Stimulated activated CD4-positive, alpha-beta T cell treated with anti-CD3 and anti-CD28 coated beads, Interleukin-15, amount 100 ng/mL, for 1 hour (primary cell): ENCODE measurements around the gene TMEM169.
"Not testable (repeated sequence)": the region's sequence is repeated elsewhere in the genome, so short reads cannot be mapped to it uniquely, and the experiment has no call there.

Source experiments
- DNase-seq, 2 donors: peaks; one replicate each; pipeline ENCODE4 v3.0.0-alpha.2; 2020; ENCODE audit warnings: low read depth in 1 of 2, low spot score in 1 of 2

The TMEM169 gene

GRCh38 chr2:216071111-216071851, 10.4 kb upstream of the TMEM169 start:
- no peak for DNase-seq

DNA sequence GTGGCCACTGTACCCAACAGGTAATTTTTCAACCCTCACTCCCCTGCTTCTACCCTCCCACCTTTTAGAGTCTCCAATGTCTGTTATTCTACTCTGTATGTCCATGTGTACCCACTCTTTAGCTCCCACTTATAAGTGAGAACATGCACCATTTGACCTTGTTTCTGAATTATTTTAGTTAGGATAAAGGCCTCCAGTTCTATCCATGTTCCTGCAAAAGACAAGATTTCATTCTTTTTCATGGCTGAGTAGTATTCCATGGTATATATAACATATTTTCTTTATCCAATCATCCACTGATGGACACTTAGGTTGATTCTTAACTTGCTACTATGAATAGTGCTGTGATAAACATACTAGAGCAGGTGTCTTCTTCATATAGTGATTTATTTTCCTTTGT, 9.2 kb upstream of the TMEM169 start:
- no peak for DNase-seq

DNA sequence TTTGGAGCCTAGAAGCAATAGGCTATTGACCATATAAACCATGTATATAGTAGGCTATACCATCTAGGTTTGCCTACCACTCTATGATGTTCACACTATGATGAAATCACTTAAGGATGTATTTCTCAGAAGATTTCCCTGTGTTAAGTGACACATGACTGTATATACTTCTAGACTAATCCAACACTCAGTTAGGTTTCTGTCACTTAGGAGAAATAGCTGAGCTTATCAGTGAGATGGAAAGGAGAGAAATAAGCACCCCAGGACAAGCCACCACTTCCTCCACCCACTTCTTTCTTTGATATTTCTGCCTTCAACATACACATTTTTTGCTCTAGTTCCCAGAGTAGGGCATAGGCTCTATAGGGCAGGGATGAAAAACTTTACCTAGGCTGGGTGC, 7.9 kb upstream of the TMEM169 start:
- no peak for DNase-seq

- DNase-seq = no peak
These were observed 7.3 kb upstream of the TMEM169 start for GRCh38 chr2:216074380-216074779.

DNA sequence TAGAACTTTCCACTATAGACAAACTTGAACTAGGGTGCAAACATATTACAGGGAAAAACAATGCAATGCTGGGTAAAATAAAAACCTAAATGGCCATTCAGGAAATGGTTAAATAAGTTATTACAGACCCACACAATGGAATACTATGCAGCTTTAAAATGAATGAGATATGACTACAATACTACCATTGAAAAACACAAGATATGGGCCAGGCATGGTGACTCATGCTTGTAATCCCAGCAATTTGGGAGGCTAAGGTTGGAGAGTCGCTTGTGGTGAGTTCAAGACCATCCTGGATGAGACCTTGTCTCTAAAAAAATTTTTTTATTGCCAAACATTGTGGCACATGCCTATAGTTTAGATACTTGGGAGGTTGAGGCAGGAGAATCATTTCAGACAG, 6.9 kb upstream of the TMEM169 start:
- no peak for DNase-seq

DNA sequence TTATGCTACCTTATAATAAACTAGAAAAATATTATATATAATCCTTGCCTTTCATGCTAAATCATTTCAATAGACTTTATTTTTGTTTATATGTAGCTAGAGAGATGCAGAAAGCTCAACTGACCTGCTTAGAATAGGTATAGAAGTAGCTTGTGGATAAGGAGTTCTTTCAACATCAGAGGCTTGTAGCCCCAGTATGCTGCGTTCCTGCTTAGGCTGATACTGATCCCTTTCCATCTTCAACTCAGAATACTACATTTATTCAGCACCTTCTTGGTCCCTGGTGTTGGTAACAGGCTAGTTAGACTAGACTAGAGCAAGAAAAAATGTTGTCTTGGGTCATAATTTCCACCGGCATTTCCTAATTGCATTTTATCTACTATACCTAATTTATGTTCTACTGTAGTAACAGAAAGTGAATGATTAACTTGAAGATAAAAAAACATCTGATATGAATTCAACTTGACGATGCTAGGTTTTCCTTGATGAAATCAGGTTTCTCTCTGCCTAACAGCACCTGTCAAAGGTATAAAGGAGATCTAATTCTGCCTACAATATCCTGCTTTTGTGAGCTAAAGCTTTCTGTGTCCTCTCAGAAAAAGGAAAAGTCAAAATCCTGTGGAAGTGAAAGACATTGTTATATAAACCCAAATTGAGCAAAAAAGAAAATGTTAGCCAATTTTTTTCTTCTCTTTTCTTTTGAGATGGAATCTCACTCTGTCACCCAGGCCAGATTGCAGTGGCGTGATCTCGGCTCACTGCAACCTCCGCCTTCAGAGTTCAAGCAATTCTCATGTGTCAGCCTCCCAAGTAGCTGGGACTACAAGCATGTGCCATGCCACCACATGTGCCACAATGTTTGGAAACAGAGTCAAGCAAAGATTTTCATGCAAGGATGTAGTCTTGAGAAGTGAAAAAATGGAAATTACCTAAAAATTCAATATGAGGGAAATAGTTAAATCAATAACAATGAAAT, 5.9 kb upstream of the TMEM169 start:
- no peak for DNase-seq

DNA sequence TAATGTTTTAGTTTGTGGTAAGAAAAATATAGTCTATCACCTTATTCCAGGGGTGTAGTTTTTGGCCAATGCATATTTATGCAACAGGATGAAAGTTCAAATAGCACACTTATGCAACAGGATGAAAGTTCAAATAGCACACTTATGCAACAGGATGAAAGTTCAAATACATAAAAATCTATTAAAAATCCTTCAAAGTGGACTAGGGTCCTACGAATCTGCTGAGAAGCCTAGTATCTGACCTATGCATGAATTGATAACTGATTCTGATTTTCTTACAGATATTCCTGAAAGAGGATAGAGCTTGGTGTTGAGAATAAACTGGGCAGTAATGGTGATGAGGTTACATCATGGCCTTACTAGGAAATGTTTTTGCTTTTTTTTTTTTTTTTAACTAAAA, 2.9 kb upstream of the TMEM169 start:
- no peak for DNase-seq

DNA sequence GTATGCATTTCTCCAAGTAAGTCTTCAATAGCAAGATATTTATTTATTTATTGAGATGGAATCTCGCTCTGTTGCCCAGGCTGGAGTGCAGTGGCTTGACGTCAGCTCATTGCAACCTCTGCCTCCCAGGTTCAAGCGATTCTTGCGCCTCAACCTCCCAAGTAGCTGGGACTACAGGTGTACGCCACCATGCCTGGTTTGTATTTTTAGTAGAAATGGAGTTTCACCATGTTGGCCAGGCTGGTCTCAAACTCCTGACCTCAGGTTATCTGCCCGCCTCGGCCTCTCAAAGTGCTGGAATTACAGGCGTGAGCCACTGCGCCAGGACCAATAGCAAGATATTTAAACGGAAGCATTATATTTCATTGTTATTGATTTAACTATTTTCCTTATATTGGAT, 1.7 kb upstream of the TMEM169 start:
- DNase-seq = not testable (repeated sequence)

DNA sequence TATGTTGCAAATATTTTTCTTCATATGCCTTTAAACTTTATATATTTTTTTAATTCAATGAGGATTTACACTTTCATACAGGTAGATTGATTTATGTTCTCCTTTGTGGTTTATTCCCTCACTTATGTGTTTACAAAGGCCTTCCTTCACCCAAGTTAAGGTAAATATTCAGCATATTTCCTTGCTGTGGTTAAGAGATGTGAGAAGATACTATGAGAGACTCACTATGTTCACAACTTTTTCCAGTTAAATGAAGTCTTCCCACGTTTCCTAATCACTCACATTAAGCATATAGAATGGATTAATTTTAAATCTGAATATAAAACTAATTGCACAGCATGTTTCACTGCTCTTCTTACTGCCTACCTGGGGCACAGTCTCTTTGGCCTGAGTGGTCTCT, 707 bp upstream of the TMEM169 start:
- no peak for DNase-seq

DNA sequence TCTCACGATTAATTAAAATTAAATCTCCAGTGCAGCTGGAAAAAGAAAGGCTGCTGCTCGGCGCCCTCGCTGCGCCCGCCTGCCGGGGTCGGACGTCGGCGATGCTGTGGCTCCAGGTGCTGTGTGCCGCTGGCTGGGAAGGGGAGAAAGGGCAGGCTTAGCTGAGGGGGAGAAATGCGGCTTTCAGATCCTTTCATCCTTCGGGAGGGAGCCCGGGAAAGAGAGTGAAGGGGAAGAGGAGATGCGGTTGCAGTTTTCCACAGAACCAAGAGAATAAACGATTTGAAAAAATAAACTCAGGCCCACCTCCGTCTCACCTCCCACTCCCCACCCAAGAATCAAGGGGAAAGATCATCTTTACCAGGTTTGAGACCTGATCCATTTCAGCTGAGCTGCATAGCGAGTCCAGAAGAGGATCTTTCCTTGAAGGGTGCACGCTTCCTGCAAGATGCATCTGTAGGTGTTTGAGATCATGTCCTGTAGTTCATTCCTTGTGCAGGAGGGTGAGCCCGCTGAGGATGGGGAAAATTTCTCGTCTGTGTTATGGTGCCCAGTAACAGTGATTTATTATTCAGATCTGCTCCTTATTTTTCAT, 495 bp downstream of the TMEM169 start:
- no peak for DNase-seq

GRCh38 chr2:216082805-216083204, 1.1 kb downstream of the TMEM169 start:
- no peak for DNase-seq

DNA sequence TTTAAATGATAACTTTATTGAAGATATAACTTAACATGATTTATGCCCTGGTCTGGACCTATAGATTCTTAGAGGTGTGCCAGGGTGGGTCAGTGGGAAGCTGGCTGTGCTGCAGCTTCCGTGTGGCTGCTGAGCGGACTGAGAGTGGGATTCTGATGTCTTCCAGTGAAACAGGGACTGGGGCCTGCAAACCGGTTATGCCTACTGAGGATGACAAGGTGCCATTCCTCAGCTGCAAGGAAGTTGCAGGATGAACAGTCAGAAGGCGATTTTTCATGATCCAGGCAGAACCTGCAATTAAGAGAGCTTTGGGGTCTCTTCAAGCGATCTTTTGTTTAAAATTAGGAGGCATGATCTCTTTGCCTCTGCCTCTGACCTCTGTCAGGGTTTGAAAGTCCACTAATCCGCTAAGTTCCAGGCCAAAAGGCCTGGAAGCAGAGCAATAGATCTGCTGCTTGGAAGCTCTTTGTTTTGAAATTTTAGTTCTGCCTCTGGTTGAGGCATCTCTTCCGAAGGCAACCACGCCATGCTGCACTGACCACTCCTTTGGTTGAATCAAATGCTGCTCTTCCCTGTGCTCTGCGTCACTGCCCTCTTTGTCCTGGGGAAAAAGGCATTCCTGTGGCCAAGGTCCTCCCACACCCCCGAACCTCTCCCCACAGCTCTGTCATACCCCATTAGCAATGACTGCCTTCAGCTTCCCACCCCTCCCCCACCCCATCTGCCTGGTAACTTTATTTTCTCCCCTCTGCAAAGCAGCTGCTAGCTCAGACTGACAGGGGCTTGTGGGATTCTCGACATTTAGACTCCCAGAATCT, 2.0 kb downstream of the TMEM169 start:
- no peak for DNase-seq

DNA sequence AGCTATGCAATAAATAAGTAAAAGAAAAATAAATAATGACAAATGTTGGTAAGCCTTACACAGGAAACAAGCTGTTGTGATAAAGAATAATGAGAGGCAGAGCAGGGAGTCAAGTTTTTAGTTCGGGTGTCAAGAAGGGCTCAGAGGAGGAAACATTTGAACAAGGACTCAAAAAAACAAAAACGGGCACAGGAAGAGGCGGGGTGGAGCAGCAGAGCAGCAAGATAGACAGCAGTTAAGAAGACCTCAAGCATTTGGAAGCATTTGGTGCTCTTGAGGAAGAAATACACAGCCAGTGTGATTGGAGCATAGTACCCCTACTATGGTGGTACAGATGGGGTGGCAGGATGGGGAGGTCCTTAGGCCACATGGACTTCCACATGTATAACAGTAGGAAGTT, 2.8 kb downstream of the TMEM169 start:
- no peak for DNase-seq

DNA sequence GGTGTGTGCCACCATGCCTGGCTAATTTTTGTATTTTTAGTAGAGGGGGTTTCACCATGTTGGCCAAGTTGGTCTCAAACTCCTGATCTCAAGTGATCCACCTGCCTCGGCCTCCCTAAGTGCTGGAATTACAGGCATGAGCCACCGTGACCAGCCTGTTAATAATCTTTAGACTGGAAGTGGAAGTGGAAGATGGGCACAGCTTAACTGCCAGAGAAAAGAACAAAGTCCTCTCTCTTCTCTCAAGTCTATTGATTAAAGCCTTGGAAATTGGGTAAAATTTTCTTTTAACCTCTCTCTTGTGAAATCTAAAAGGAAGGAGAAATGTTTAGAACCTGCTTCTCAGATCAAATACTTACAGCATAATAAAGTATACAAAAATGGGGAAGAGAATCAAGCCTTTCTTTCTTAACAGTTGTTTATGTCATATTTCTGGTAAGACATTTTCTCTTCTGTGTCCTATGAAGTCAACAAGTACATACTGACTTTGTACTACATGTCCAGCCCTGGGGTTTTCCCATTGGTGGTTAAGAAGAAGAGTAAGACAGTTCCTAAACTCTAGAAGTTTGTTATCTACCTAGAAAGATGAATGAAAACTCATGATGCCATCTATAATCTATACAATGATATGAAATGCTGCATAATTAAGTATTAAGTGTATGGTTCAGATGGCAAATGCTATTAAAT, 4.6 kb downstream of the TMEM169 start:
- no peak for DNase-seq

GRCh38 chr2:216090369-216090786, 8.7 kb downstream of the TMEM169 start:
- DNase-seq = no peak

DNA sequence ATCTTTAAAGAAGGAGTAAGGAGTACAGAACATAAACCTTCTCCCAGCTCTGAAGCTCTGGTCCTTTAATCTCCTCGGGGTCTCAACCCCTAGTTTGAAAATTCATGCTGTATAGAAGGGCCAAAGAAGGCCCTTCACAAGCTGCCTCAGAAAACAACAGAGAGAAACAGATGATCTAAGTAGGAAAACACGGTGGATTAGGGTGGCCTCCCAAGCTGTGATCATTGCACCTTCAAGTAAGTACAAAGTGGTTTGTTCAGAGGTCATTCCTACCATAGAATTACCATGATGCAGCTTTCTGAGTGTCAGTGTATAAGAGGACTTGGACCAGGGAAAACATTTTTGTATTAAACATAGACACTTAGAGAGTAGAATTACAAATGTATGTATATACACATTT, 10.9 kb downstream of the TMEM169 start:
- DNase-seq = no peak

- no peak for DNase-seq
These were observed 13.0 kb downstream of the TMEM169 start for GRCh38 chr2:216094701-216095100.

DNA sequence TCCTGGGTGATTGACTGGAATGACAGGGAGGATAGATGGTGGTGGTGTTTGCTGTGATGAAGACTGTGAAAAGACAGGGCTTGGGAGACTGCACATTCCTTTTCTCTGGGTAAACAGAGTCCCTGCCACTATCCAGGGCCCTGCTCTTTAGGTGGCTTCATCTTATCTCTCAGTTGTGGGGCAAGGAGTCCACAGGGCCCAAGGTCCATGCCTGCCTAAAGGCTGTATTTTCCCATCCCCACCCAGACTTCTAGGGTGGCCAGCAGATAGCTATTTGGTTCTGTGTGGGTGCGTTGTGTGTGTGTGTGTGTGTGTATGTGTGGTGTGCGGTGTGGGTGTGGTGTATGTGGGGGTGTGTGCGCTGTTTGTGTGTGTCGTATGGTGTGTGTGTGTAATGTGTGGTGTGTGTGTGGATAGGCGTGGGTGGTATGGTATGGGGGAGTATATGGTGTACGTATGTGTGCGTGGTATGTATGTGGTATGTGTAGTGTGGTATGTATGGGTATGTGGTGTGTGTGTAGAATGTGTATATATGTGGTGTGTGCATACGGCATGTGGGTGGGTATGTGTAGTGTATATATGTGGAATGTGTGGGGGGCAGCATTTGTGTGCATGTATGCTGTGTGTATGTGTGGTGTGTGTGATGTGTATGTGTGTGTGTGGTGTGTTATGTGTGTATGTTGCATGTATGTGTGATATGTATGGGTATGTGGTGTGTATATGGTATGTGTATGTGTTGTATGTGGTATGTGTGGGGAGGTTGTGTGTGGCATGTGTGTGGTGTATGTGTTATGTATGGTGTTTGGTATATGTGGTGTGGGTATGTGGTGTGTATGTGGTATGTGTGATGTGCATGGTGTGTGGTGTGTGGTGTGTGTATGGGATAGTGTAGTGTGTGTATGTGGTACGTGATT, 17.0 kb downstream of the TMEM169 start:
- DNase-seq = no peak

GRCh38 chr2:216101109-216101508, 19.4 kb downstream of the TMEM169 start:
- no peak for DNase-seq
